HepG2 (cell line): Measurements from ENCODE around the gene ACOXL.
"Not testable (repeated sequence)": the region's sequence is repeated elsewhere in the genome, so short reads cannot be mapped to it uniquely, and the experiment has no call there.

Experiments used
- BCL3 ChIP-seq: sonication (generic); formaldehyde crosslinking; IDR thresholded peaks from 2 replicates; pipeline ENCODE4 v1.5.1; 2020; ENCODE audit warnings: mild to moderate bottlenecking, missing genetic modification reagents, moderate library complexity
- NFRKB ChIP-seq: fragments of 450-650 bp; IDR thresholded peaks from 2 replicates; pipeline ENCODE4 v1.6.1; 2017
- TAF1 ChIP-seq: sonication (generic); formaldehyde crosslinking; IDR thresholded peaks from 2 replicates; pipeline ENCODE4 v1.4.0; 2020; ENCODE audit warnings: missing genetic modification reagents
- ZNF512 ChIP-seq: sonication (generic); formaldehyde crosslinking; IDR thresholded peaks from 2 replicates; pipeline ENCODE4 v1.4.0; 2020; ENCODE audit warnings: mild to moderate bottlenecking, missing genetic modification reagents
- ZSCAN12 ChIP-seq: sonication (generic); formaldehyde crosslinking; IDR thresholded peaks from 2 replicates; pipeline ENCODE4 v1.9.0; 2021; ENCODE audit warnings: mild to moderate bottlenecking, missing genetic modification reagents

- TF ChIP-seq BCL3 (CRISPR knock-in tag); ZSCAN12 (CRISPR knock-in tag); NFRKB; TAF1 (CRISPR knock-in tag); ZNF512 (CRISPR knock-in tag): not testable (repeated sequence)
Observed at GRCh38 chr2:111082659-111083058, 350.3 kb downstream of the ACOXL start.
